HEK293T (cell line): Measurements from ENCODE around the gene MMP25.
"Not testable (repeated sequence)": the region's sequence is repeated elsewhere in the genome, so short reads cannot be mapped to it uniquely, and the experiment has no call there.

Experiments
- CTCF ChIA-PET: fragments of 350-600 bp; formaldehyde crosslinking; extraction: SDS; loops from one replicate; lab custom pipeline; 2021; ENCODE audit warnings: antibody characterized with exemption, inconsistent platforms; lab: Yijun Ruan, JAX
- POLR2A ChIA-PET: fragments of 350-600 bp; formaldehyde crosslinking; extraction: SDS; loops from one replicate; lab custom pipeline; 2020; ENCODE audit warnings: antibody characterized with exemption, inconsistent platforms; lab: Yijun Ruan, JAX
- DNase-seq: peaks from one replicate; pipeline ENCODE4 v3.0.0; 2012; ENCODE audit warnings: mixed read lengths; ENCODE audit errors: extremely low spot score
- ARNT ChIP-seq: fragments of 450-650 bp; IDR thresholded peaks from 2 replicates; pipeline ENCODE4 v1.6.1; 2017; ENCODE audit warnings: mild to moderate bottlenecking
- BHLHE40 ChIP-seq: fragments of 450-650 bp; IDR thresholded peaks from 2 replicates; pipeline ENCODE4 v1.6.1; 2016; ENCODE audit warnings: mild to moderate bottlenecking, moderate library complexity, borderline replicate concordance
- CTBP1 ChIP-seq: fragments of 450-650 bp; IDR thresholded peaks from 2 replicates; pipeline ENCODE4 v1.6.1; 2016; ENCODE audit warnings: borderline replicate concordance
- ELF4 ChIP-seq: fragments of 450-650 bp; IDR thresholded peaks from 2 replicates; pipeline ENCODE4 v1.6.1; 2017; ENCODE audit warnings: antibody characterized with exemption
- FOXA1 ChIP-seq: fragments of 450-650 bp; IDR thresholded peaks from 2 replicates; pipeline ENCODE4 v1.6.1; 2016; ENCODE audit warnings: mild to moderate bottlenecking
- FOXK2 ChIP-seq: fragments of 450-650 bp; IDR thresholded peaks from 2 replicates; pipeline ENCODE4 v1.6.1; 2016; ENCODE audit warnings: mild to moderate bottlenecking
- FOXM1 ChIP-seq: fragments of 450-650 bp; IDR thresholded peaks from 2 replicates; pipeline ENCODE4 v1.6.1; 2017; ENCODE audit warnings: mild to moderate bottlenecking, borderline replicate concordance
- HDGF ChIP-seq: fragments of 450-650 bp; IDR thresholded peaks from 2 replicates; pipeline ENCODE4 v1.6.1; 2017; ENCODE audit warnings: antibody characterized with exemption, borderline replicate concordance
- L3MBTL2 ChIP-seq: fragments of 450-650 bp; conservative IDR thresholded peaks from 2 replicates; pipeline ENCODE4 v1.6.1; 2016; ENCODE audit warnings: mild to moderate bottlenecking
- LEF1 ChIP-seq: fragments of 450-650 bp; IDR thresholded peaks from 2 replicates; pipeline ENCODE4 v1.6.1; 2017; ENCODE audit warnings: mild to moderate bottlenecking, borderline replicate concordance
- NFRKB ChIP-seq: fragments of 450-650 bp; IDR thresholded peaks from 2 replicates; pipeline ENCODE4 v1.6.1; 2016; ENCODE audit warnings: mild to moderate bottlenecking, moderate library complexity
- SP1 ChIP-seq: fragments of 450-650 bp; IDR thresholded peaks from 2 replicates; pipeline ENCODE4 v1.6.1; 2017
- SUZ12 ChIP-seq: fragments of 450-650 bp; IDR thresholded peaks from 2 replicates; pipeline ENCODE4 v1.6.1; 2016; ENCODE audit warnings: mild to moderate bottlenecking
- TARDBP ChIP-seq: fragments of 450-650 bp; IDR thresholded peaks from 2 replicates; pipeline ENCODE4 v1.6.1; 2016
- ZNF384 ChIP-seq: fragments of 450-650 bp; IDR thresholded peaks from 2 replicates; pipeline ENCODE4 v1.6.1; 2016
- TF ChIP-seq, protein P1 (sequence below): fragments of 450-650 bp; IDR thresholded peaks from 2 replicates; pipeline ENCODE4 v1.6.1; 2016

The MMP25 gene

DNA sequence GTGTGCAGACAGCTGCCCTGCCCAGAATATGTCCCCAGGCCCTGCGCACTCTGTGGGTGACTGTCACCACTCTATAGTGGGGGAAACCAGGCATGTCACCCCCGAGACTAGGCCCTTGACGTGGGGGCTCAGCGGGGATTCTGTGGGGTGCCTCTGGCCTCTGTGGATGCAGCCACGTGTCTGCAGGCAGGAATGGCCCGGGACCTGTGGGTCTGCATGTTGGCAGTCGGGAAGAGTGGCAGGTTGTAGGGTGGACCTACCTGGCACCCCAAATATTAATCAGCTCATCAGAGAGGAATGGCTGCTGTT, 20.0 kb downstream of the MMP25 start:
- ChIA-PET CTCF (no interaction called here), POLR2A (no interaction called here)
- DNase-seq = no peak
- no peak for TF ChIP-seq ZNF384
- no peak for TF ChIP-seq SP1
- no peak for TF ChIP-seq FOXK2
- TF ChIP-seq BHLHE40 = no peak
- no peak for TF ChIP-seq L3MBTL2
- TF ChIP-seq TARDBP = no peak
- no peak for TF ChIP-seq NFRKB
- TF ChIP-seq FOXA1 = no peak
- no peak for TF ChIP-seq ELF4
- TF ChIP-seq, protein P1, sequence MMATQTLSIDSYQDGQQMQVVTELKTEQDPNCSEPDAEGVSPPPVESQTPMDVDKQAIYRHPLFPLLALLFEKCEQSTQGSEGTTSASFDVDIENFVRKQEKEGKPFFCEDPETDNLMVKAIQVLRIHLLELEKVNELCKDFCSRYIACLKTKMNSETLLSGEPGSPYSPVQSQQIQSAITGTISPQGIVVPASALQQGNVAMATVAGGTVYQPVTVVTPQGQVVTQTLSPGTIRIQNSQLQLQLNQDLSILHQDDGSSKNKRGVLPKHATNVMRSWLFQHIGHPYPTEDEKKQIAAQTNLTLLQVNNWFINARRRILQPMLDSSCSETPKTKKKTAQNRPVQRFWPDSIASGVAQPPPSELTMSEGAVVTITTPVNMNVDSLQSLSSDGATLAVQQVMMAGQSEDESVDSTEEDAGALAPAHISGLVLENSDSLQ = no peak
- TF ChIP-seq ARNT = no peak
- no peak for TF ChIP-seq FOXM1
- no peak for TF ChIP-seq SUZ12
- TF ChIP-seq CTBP1 = no peak
- TF ChIP-seq HDGF = no peak
- no peak for TF ChIP-seq LEF1

DNA sequence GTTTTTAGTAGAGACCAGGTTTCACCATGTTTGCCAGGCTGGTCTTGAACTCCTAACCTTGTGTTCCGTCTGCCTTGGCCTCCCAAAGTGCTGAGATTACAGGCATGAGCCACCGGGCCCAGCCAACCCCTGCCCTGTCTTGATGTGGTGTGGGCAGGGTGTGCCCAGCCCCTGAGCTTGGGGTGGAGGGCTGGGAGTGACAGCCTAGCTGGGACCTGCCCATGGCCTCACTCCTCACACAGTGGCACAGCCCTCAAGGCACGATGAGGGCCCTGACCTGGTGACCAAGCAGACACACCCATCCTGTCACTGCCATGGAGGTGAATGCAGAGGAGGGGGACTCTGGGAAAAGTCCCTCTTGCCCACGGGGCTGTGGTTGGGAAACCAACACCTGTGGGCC, 22.1 kb downstream of the MMP25 start:
- no peak for TF ChIP-seq HDGF
- TF ChIP-seq CTBP1 = no peak
- no peak for TF ChIP-seq FOXA1
- TF ChIP-seq BHLHE40 = no peak
- TF ChIP-seq ARNT = no peak
- no peak for TF ChIP-seq ZNF384
- ChIA-PET POLR2A (no interaction called here), CTCF (interaction anchor here (0.6 kb wide), 1 partner anchor 127 kb away, joined by 3 read pairs; no protein-coding TSS in a partner anchor)
- no peak for DNase-seq

GRCh38 chr16:3069146-3069545, 22.8 kb downstream of the MMP25 start:
- CTCF ChIA-PET = interaction anchor here (0.6 kb wide), 1 partner anchor 126 kb away, joined by 3 read pairs; no protein-coding TSS in a partner anchor
- POLR2A ChIA-PET, DNase-seq: not testable (repeated sequence)

GRCh38 chr16:3070608-3071111, 24.3 kb downstream of the MMP25 start:
- POLR2A ChIA-PET = interaction anchor here (1.5 kb wide), 1 partner anchor 64 kb away, joined by 3 read pairs; the partner anchor contains the start of gene ZNF213
- CTCF ChIA-PET = no interaction called here
- no peak for DNase-seq
- TF ChIP-seq HDGF (no peak), FOXM1 (no peak), BHLHE40 (no peak), SUZ12 (no peak), FOXK2 (no peak), ELF4 (no peak), ARNT (no peak), SP1 (no peak), FOXA1 (no peak), LEF1 (no peak), CTBP1 (no peak), TARDBP (no peak), ZNF384 (no peak)

DNA sequence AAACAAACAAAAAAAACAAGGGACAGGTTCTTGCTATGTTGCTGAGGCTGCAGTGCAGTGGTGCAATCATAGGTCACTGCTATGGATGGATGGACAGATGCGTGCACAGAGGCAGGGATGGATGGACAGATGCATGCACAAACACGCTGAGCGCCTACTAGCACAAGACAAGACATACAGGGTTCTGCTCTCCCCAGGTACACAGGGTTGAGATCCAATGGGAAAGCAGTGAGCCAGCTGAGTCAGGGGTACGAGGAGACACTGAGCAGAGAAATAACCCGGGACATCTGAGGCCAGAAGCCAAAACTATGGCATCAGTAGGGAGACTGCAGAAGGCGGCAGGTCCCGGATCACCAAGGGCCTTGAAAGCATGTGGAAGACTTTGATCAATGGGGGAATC, 25.3 kb downstream of the MMP25 start:
- TF ChIP-seq LEF1 (no peak), NFRKB (no peak), ARNT (no peak), SUZ12 (no peak), ZNF384 (no peak), TARDBP (no peak), CTBP1 (no peak), L3MBTL2 (no peak), FOXM1 (no peak), FOXK2 (no peak)
- TF ChIP-seq, protein P1 = no peak
- CTCF ChIA-PET = no interaction called here
- POLR2A ChIA-PET = interaction anchor here (1.5 kb wide), 1 partner anchor 63 kb away, joined by 3 read pairs; the partner anchor contains the start of gene ZNF213
- DNase-seq = no peak

GRCh38 chr16:3072148-3072547, 25.8 kb downstream of the MMP25 start:
- CTCF ChIA-PET, POLR2A ChIA-PET: not testable (repeated sequence)

GRCh38 chr16:3072576-3073263, 26.4 kb downstream of the MMP25 start:
- DNase-seq, POLR2A ChIA-PET, CTCF ChIA-PET: not testable (repeated sequence)

More at GRCh38 chr16:3072148-3072547, 25.8 kb downstream of the MMP25 start:
- DNase-seq = not testable (repeated sequence)

- ChIA-PET POLR2A (no interaction called here), CTCF (no interaction called here)
- no peak for DNase-seq
- TF ChIP-seq SUZ12 (no peak), TARDBP (no peak), FOXK2 (no peak), FOXA1 (no peak), ARNT (no peak), HDGF (no peak), ZNF384 (no peak)
Measured at GRCh38 chr16:3073448-3073847, 27.1 kb downstream of the MMP25 start.
